Neural progenitor cell (in vitro differentiated cells): ENCODE measurements around the gene MYOM1.

ENCODE experiments used
- EZH2 ChIP-seq: fragments of 200-600 bp; sonication (generic); IDR thresholded peaks from 2 replicates; pipeline ENCODE4 v1.6.1; 2017; ENCODE audit warnings: antibody characterized with exemption, mild to moderate bottlenecking, moderate library complexity
- TF ChIP-seq, protein P1 (sequence below): fragments of 200-600 bp; sonication (generic); IDR thresholded peaks from 2 replicates; pipeline ENCODE4 v1.5.1; 2017; ENCODE audit warnings: antibody characterized with exemption, mild to moderate bottlenecking

DNA sequence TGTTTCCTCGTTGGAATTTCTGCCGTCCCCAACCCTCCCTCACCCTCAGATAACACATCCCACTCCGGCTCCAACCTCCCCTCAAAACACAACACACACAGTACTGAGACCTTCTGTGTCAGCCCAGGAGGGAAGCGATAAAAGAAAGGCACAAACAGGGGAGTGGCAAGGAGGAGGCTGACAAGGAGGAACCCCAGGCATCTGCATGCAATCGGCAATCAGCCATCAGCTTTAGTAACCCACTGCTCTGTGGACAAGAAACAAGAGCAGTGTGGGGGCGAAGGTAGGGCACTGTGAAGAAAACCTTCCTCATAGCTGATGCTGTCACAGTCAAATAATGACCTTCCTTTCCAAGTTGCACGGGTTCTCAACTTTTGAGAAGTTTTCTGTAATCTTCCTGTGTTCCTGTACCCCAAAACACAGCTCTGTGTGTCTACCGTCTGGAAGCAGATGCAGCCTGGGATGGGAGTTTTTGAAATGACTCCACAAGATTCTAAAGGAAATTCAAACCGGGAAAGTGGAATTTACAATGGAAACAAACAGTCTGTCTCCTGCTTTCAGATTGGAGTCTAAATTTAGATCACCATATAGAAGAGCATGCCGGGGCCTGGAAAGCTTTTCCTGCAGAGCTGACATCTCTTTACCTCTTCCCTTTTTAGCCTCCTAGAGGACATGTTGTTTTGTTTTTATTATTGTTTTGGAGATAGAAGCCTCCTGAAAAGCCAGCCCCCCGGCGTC is 190.4 kb downstream of the MYOM1 start:
- TF ChIP-seq, protein P1, sequence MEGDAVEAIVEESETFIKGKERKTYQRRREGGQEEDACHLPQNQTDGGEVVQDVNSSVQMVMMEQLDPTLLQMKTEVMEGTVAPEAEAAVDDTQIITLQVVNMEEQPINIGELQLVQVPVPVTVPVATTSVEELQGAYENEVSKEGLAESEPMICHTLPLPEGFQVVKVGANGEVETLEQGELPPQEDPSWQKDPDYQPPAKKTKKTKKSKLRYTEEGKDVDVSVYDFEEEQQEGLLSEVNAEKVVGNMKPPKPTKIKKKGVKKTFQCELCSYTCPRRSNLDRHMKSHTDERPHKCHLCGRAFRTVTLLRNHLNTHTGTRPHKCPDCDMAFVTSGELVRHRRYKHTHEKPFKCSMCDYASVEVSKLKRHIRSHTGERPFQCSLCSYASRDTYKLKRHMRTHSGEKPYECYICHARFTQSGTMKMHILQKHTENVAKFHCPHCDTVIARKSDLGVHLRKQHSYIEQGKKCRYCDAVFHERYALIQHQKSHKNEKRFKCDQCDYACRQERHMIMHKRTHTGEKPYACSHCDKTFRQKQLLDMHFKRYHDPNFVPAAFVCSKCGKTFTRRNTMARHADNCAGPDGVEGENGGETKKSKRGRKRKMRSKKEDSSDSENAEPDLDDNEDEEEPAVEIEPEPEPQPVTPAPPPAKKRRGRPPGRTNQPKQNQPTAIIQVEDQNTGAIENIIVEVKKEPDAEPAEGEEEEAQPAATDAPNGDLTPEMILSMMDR = no peak
- no peak for TF ChIP-seq EZH2
